ENCODE measurements around the gene CDH20.
A peak's percentile ranks its signal among the peaks of the same experiment; 100 is the strongest.

The CDH20 gene

DNA sequence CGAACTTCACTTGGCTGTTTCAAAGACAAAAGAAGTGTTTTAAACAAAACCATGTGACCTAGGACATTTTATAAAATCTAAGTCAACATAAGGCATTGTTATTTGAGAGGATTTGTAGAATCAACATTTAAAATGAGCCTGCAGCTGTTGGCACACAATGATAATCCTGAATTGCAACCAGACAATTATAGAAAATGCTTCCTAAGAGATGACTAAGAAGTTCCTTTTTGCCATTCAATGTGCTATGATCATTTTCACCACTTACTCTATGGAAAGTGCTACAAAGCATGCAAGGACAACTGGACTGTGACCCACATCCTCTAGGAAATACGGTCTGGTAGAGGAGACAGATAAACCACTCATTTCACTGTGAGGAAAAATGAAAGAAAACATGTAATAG lies 246.4 kb downstream of the CDH20 start:
- no peak for DNase-seq

DNA sequence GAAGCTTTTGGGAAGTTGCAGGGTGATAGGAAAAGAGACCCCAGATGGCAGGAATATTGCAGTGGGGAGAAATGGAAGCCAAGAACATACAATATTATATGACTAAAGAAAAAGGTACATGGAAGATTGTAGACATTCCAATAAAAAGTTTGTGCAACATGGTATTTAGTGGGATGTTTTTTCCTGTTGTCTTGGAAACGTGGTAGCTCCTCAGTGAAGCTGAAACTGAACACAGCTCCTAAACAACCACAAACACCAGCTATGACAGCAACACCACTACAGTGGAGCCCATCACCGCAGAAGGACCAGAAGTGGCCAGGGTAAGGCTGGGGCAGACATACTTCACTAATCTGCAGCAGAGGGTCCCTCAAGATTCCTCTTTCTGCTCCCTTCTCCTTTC lies 246.8 kb downstream of the CDH20 start:
- no peak for DNase-seq

DNA sequence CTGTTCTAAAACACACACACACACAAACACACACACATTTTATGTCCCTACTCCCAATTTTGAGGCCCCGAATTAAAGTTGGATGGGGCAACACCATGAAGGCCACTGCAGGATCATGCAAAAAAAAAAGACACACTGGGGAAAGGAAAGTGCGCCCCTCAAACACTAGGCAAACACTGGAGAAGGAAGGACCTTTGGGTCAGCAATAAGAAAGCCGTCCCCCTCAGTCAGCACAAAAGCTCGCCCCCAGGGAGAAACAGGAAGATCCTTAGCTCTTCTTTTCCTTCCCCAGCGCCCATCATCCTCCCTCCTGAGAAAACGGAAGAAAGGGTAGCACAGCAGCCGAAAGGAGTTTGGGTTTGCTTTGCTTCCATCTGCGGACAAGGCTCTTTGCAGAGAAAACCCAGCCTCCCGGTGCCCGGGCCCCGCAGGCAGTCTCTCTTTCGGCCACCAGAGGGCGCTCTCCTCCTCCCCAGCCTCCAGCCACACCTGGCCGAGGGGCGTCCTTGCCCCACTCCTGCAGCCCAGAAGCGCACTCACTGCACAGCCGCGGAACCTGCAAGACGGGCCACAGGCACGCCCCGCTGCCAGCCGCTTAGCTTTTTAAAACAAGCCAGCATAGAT lies 248.5 kb downstream of the CDH20 start:
- peak; percentile 50 for DNase-seq

DNA sequence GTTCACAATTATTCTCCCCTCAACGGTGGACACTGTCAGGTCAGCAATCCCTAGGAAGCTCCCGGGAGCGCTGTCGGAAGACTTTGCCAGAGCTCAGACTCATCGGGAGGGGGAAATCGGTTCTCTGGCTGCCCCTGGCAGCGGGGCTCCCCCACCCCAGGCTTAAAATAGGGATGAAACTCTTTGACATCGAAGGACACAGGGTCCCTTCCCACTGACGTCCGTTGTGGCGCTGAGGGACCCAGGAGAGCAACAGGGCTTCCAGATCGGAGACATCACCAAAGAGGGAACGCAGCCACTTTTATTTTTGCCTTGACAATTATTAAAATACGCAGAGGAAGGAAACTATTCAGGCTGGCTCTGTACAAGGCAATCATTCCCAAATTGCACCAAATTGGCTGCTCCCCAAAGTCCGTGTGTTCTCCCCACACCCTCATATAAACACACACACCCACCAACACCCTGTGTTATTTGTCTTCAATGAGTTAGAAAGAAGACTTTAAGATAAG lies 249.0 kb downstream of the CDH20 start:
- DNase-seq = no peak

DNA sequence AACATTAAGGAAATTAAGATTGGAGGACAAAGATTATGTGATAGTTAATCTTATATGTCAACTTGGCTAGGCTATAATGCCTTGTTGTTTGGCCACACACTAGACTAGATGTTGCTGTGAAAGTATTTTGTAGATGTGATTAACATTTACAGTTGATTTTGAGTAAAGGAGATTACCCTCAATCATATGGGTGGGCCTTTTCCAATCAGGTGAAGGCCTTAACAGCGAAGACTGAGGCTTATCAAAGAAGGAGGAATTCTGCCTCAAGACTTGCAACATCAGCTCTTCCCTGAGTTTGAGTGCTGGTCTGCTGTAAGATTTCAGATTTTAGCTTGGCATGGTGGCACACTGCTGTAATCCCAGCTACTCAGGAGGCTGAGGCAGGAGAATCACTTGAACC lies 250.3 kb downstream of the CDH20 start:
- DNase-seq = no peak

DNA sequence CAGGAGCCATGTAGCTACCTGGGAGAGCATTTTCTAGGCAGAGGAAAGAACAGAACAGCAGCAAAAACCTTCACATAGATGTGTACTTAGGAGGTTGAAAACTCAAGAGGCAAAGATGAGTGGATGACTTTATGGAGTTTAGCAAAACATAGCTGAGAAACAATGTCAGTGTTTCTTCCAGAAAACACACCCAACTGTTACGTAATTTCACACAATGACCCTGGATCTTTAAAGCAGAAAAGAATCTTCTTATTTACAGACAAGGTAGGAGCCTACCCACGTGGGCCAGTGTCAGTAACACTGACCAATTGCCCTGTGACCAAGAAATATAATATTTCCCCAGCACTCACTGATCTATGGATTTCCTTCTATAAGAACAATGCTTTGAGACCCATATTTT lies 254.6 kb downstream of the CDH20 start:
- DNase-seq = no peak

DNA sequence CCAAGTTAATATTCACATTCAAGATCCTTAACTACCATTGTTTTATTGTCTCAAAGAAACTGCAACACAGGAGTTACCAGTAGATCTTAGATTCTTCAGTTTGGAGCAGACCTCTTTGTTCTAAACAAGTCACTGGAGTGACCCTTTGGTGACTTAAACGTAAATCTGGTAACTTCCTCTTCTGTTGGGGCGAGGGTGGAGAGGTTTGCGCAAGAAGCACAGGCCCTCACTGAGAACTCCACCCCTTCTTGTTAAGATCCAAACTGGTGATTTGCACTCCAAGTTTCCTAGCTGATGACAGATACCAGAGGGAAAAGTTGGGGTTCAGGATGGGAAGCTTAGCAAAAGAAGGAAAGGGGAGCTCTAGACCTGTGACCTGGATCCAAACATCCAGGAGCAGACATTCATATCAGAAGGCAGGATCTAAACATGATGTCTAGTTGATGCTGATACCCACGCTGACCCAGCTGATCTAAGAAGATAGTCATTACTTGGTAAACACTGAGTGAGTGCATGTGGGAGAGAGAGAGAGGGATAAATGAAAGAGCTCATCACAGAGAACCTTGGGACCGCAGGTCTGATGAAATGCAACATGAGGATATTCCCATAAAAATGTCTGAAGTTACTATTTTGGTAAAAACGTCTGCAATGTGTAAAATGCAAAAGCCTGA lies 256.0 kb downstream of the CDH20 start:
- DNase-seq = no peak

DNA sequence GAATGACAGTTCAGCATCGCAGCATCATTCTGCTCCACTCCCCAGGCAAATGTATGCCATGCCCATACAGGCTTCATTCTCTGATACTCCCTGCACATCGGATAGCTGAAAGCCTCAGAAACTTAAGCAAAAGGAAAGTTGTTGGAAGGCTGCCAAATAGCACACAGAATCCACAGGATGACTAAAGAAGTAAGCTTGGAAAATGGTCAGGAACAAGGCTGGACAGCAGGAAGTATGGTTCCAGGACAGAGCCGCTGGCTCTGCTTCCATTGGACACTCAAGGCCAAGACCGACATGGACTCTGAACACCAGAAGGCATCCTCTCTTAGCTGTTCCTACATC lies 256.5 kb downstream of the CDH20 start:
- DNase-seq = peak; percentile 78

DNA sequence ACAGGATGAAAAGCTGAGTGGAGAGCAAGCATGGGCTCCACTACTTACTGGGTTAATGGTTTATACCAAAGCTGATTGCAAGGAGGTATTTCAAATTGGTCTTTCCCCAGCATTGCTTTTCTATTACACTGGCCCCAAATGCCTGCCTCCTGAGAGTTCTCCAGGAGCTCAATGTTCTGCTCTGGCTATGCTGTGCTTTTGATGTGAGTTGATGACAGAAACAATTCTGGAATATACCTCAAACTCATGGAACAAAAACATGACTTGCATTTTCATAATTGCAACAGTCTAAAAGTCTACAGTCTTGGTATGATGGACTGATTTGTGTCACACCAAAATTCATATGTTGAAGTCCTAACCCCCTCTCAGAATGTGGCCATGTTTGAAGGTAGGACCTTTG lies 258.0 kb downstream of the CDH20 start:
- DNase-seq = no peak

DNA sequence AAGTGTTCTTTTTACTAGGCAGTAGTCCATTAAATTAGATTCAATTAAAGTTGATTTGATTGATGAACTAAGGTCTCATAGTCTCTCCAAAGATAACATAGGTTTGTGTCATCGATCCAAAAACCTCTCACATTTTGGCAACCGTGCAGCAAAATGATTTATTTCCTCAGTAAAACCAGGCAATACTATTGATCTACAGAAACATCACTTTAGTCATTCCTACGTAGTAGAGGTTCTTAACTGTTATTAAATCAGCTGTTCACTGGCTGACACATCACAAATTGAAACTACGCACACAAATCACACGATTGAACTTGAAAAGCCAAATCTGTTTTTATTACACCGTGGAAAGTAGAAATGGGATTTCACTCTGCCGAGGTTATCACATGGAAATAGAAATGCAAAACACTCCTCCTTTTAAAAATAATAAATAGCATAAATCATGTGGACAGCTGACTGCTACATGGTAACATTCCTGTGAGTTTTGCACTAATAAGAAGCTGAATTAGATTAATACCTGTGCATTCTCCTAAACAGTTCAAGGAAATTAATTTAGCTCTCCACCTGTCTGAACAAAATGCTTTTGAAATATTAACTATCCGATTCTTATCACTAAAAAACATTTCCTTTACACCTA lies 262.5 kb downstream of the CDH20 start:
- no peak for DNase-seq

DNA sequence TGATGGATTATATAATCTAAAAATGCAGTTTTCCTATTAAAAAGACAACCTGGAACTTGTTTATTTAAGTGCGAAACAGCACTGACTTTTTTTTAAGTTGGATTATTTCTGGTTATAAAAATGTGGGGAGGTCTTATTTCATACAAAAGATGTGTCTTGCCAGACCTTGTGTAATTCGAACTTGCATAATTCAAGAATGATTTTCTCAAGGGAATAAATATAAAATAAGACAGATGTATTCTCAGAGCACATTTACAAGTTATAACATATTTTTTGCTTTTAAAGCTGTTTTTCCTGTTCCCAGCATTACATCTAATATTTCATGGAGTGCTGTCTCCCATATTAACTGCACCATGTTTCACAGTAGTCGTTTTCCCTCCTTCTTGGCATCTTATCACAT lies 263.1 kb downstream of the CDH20 start:
- no peak for DNase-seq

DNA sequence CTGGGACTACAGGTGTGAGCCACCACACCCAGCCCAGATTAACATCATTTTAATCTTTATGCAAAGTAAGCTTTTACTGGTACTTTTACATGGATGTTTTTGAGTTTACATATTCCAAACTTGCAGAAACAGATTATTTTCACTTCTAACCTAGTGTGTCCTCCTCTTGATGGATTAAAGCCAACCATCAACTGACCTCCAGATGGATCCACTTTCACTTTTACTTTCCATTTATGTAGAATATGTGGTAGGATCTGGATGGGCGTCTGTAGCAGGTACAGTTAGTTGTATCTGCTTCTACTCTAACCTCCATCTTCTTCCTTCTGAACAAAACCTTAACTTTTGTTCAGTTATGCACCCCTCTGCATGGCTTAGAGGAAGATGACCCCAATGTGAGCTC lies 264.1 kb downstream of the CDH20 start:
- no peak for DNase-seq

DNA sequence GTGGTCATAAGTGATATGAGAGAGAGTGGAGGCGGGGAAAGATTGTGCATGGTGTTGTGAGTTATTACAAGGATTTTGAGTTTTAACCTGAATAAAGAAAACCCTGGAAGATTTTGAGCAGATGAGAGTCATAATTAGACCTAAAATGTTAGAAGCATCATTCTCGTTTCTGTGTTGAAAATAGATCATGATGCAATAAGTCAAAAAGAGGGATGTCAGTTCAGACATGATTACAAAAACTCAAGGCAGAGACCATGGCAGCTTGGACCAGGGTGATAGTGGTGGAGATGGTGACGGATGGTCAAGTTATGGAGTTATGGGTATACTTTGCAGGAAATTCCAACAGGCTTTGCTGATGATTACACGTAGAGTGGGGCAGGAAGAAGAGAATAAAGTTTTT lies 267.2 kb downstream of the CDH20 start:
- no peak for DNase-seq

DNA sequence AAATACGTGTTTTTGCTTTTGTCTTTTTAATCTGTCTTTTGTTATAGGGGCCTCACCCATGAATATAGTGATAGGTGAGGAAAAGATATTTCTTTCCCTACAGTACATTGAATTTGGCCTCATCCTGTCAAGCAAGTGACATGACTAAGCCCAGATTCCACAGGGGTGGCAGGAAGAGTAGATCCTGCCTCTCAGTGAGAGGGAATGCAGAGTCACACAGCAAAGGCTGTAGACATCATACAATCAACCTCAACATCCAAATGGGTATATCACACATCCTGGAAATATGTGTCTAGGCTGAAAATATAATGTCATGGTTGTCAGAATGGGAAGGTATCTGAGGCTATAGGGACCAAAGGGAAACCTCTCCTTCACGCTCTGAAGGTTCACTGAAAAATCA lies 269.6 kb downstream of the CDH20 start:
- DNase-seq = peak; percentile 92
